ENCODE measurements around the gene FBXO31. TPM values are rescaled to one million over a fixed set of nuclear protein-coding genes. Genes with fewer than 3 reads are reported as not detected.
A peak's percentile ranks its signal among the peaks of the same experiment; 100 is the strongest.

FBXO31 gene
- total and polyA plus RNA-seq, 3 experiments from 2014 or later = 27.4 to 40.9 (median 35.6) TPM

GRCh38 chr16:87351320-87351698 is 32.3 kb downstream of the FBXO31 start:
- Mint-ChIP-seq H3K9me3 (no peaks in the 10 kb centered on the region), H3K27me3 (no peaks in the 10 kb centered on the region), H3K27ac (peak overlapping the region in 1 of 8 donors; percentile 15), H3K4me1 (peaks cover 0 to 8% (median 7%) of the 10 kb centered on the region in 3 donors), H3K36me3 (peaks cover 0 to 59% (median 0%) of the 10 kb centered on the region in 3 donors), H3K4me3 (no peak overlapping the region)
- no peaks in the 10 kb centered on the region for H3K9me3 ChIP-seq (ENCODE audit: low read length)
- CTCF ChIA-PET = no interaction called here
- H3K36me3 ChIP-seq (ENCODE audit: insufficient read depth, low read length) = peaks cover 5% of the 10 kb centered on the region
- H3K4me3 ChIP-seq (ENCODE audit: low read length) = no peak overlapping the region
- POLR2A ChIA-PET = no interaction called here
- no peaks in the 10 kb centered on the region for H3K27me3 ChIP-seq (ENCODE audit: insufficient read depth, low read length, poor library complexity, severe bottlenecking)
- no peak for DNase-seq
- H3K4me1 ChIP-seq (ENCODE audit: insufficient read depth, low read length) = peaks cover 2% of the 10 kb centered on the region
- no peak overlapping the region for H3K27ac ChIP-seq (ENCODE audit: low read depth, low read length)

GRCh38 chr16:87350681-87351319 is 32.8 kb downstream of the FBXO31 start:
- no peaks in the 10 kb centered on the region for H3K27me3 Mint-ChIP-seq
- peaks cover 5% of the 10 kb centered on the region for H3K36me3 ChIP-seq (ENCODE audit: insufficient read depth, low read length)
- no peak overlapping the region for H3K27ac ChIP-seq (ENCODE audit: low read depth, low read length)
- no peak overlapping the region for H3K27ac Mint-ChIP-seq
- no peaks in the 10 kb centered on the region for H3K9me3 ChIP-seq (ENCODE audit: low read length)
- peaks cover under 1 to 10% (median 8%) of the 10 kb centered on the region in 3 donors for H3K4me1 Mint-ChIP-seq
- no peaks in the 10 kb centered on the region for H3K27me3 ChIP-seq (ENCODE audit: insufficient read depth, low read length, poor library complexity, severe bottlenecking)
- no peak overlapping the region for H3K4me3 Mint-ChIP-seq
- peaks cover 0 to 61% (median under 1%) of the 10 kb centered on the region in 3 donors for H3K36me3 Mint-ChIP-seq
- DNase-seq = no peak
- H3K4me1 ChIP-seq (ENCODE audit: insufficient read depth, low read length) = peaks cover 7% of the 10 kb centered on the region
- CTCF ChIA-PET = no interaction called here
- no peaks in the 10 kb centered on the region for H3K9me3 Mint-ChIP-seq
- H3K4me3 ChIP-seq (ENCODE audit: low read length) = no peak overlapping the region
- POLR2A ChIA-PET = no interaction called here

GRCh38 chr16:87350031-87350430 is 33.5 kb downstream of the FBXO31 start:
- no peaks in the 10 kb centered on the region for H3K27me3 ChIP-seq (ENCODE audit: insufficient read depth, low read length, poor library complexity, severe bottlenecking)
- H3K27ac ChIP-seq (ENCODE audit: low read depth, low read length) = no peak overlapping the region
- H3K4me3 ChIP-seq (ENCODE audit: low read length) = no peak overlapping the region
- H3K9me3 Mint-ChIP-seq = no peaks in the 10 kb centered on the region
- H3K4me1 ChIP-seq (ENCODE audit: insufficient read depth, low read length) = peaks cover 12% of the 10 kb centered on the region
- no peaks in the 10 kb centered on the region for H3K27me3 Mint-ChIP-seq
- no peaks in the 10 kb centered on the region for H3K9me3 ChIP-seq (ENCODE audit: low read length)
- peaks cover 0 to 60% (median 5%) of the 10 kb centered on the region in 3 donors for H3K36me3 Mint-ChIP-seq
- peaks cover 5% of the 10 kb centered on the region for H3K36me3 ChIP-seq (ENCODE audit: insufficient read depth, low read length)
- POLR2A ChIA-PET = no interaction called here
- H3K4me1 Mint-ChIP-seq = peaks cover 6 to 18% (median 14%) of the 10 kb centered on the region in 3 donors
- CTCF ChIA-PET = no interaction called here
- H3K27ac Mint-ChIP-seq = peak overlapping the region in 1 of 8 donors; percentile 93
- no peak for DNase-seq
- no peak overlapping the region for H3K4me3 Mint-ChIP-seq

GRCh38 chr16:87348616-87349157 is 34.9 kb downstream of the FBXO31 start:
- peak overlapping the region in 5 of 8 donors; percentile 50 to 92 (median 63) for H3K27ac Mint-ChIP-seq
- peaks cover 12% of the 10 kb centered on the region for H3K4me1 ChIP-seq (ENCODE audit: insufficient read depth, low read length)
- H3K36me3 ChIP-seq (ENCODE audit: insufficient read depth, low read length) = peaks cover 5% of the 10 kb centered on the region
- H3K27me3 Mint-ChIP-seq = no peaks in the 10 kb centered on the region
- no peaks in the 10 kb centered on the region for H3K27me3 ChIP-seq (ENCODE audit: insufficient read depth, low read length, poor library complexity, severe bottlenecking)
- H3K36me3 Mint-ChIP-seq = peaks cover 0 to 66% (median 5%) of the 10 kb centered on the region in 3 donors
- H3K4me3 Mint-ChIP-seq = no peak overlapping the region
- no peak overlapping the region for H3K4me3 ChIP-seq (ENCODE audit: low read length)
- H3K4me1 Mint-ChIP-seq = peaks cover 6 to 27% (median 17%) of the 10 kb centered on the region in 3 donors
- POLR2A ChIA-PET = no interaction called here
- no peaks in the 10 kb centered on the region for H3K9me3 Mint-ChIP-seq
- no peaks in the 10 kb centered on the region for H3K9me3 ChIP-seq (ENCODE audit: low read length)
- CTCF ChIA-PET = interaction anchor here (0.8 to 1.0 kb wide), 2 partner anchors 9 to 25 kb away, joined by 3 read pairs; no protein-coding TSS in a partner anchor
- H3K27ac ChIP-seq (ENCODE audit: low read depth, low read length) = no peak overlapping the region
- DNase-seq = no peak

- Mint-ChIP-seq H3K4me3 (no peak overlapping the region), H3K9me3 (no peaks in the 10 kb centered on the region), H3K27ac (peak overlapping the region in 2 of 8 donors; percentile 47 to 71), H3K36me3 (peaks cover 0 to 72% (median 6%) of the 10 kb centered on the region in 3 donors), H3K4me1 (peaks cover 6 to 30% (median 17%) of the 10 kb centered on the region in 3 donors), H3K27me3 (no peaks in the 10 kb centered on the region)
- DNase-seq = no peak
- Histone ChIP-seq H3K4me3 (ENCODE audit: low read length) (no peak overlapping the region), H3K27me3 (ENCODE audit: insufficient read depth, low read length, poor library complexity, severe bottlenecking) (no peaks in the 10 kb centered on the region), H3K36me3 (ENCODE audit: insufficient read depth, low read length) (peaks cover 11% of the 10 kb centered on the region), H3K27ac (ENCODE audit: low read depth, low read length) (no peak overlapping the region), H3K9me3 (ENCODE audit: low read length) (no peaks in the 10 kb centered on the region), H3K4me1 (ENCODE audit: insufficient read depth, low read length) (peaks cover 12% of the 10 kb centered on the region)
- ChIA-PET POLR2A (no interaction called here), CTCF (no interaction called here)
These were observed 35.5 kb downstream of the FBXO31 start for GRCh38 chr16:87347932-87348615.

- CTCF ChIA-PET = no interaction called here
- Mint-ChIP-seq H3K4me1 (peaks cover 6 to 32% (median 17%) of the 10 kb centered on the region in 3 donors), H3K27ac (peak overlapping the region in 4 of 8 donors; percentile 47 to 92 (median 60)), H3K27me3 (no peaks in the 10 kb centered on the region), H3K4me3 (no peak overlapping the region), H3K36me3 (peaks cover 0 to 79% (median 8%) of the 10 kb centered on the region in 3 donors), H3K9me3 (no peaks in the 10 kb centered on the region)
- Histone ChIP-seq H3K27me3 (ENCODE audit: insufficient read depth, low read length, poor library complexity, severe bottlenecking) (no peaks in the 10 kb centered on the region), H3K4me3 (ENCODE audit: low read length) (no peak overlapping the region), H3K9me3 (ENCODE audit: low read length) (no peaks in the 10 kb centered on the region), H3K36me3 (ENCODE audit: insufficient read depth, low read length) (peaks cover 17% of the 10 kb centered on the region), H3K27ac (ENCODE audit: low read depth, low read length) (no peak overlapping the region), H3K4me1 (ENCODE audit: insufficient read depth, low read length) (peaks cover 12% of the 10 kb centered on the region)
- POLR2A ChIA-PET = no interaction called here
- DNase-seq = no peak
These were observed 37.0 kb downstream of the FBXO31 start for GRCh38 chr16:87346517-87347060.

GRCh38 chr16:87345726-87346424 is 37.7 kb downstream of the FBXO31 start:
- H3K4me3 ChIP-seq (ENCODE audit: low read length) = no peak overlapping the region
- no peak for DNase-seq
- H3K9me3 Mint-ChIP-seq = no peaks in the 10 kb centered on the region
- no peaks in the 10 kb centered on the region for H3K9me3 ChIP-seq (ENCODE audit: low read length)
- H3K36me3 Mint-ChIP-seq = peaks cover 0 to 83% (median 8%) of the 10 kb centered on the region in 3 donors
- H3K36me3 ChIP-seq (ENCODE audit: insufficient read depth, low read length) = peaks cover 17% of the 10 kb centered on the region
- H3K4me3 Mint-ChIP-seq = peak overlapping the region in 5 of 7 donors; percentile 35 to 84 (median 66)
- H3K27ac ChIP-seq (ENCODE audit: low read depth, low read length) = no peak overlapping the region
- POLR2A ChIA-PET = no interaction called here
- peaks cover 6 to 34% (median 17%) of the 10 kb centered on the region in 3 donors for H3K4me1 Mint-ChIP-seq
- no peaks in the 10 kb centered on the region for H3K27me3 ChIP-seq (ENCODE audit: insufficient read depth, low read length, poor library complexity, severe bottlenecking)
- no peaks in the 10 kb centered on the region for H3K27me3 Mint-ChIP-seq
- peak overlapping the region; percentile 82 to 96 (median 92) for H3K27ac Mint-ChIP-seq
- CTCF ChIA-PET = no interaction called here
- peaks cover 12% of the 10 kb centered on the region for H3K4me1 ChIP-seq (ENCODE audit: insufficient read depth, low read length)

Data from CD8-positive, alpha-beta memory T cell (primary cell).